NCI-H146 treated with DMSO at 0.1 percent for 48 hours (cell line): Measurements from ENCODE around the gene ARID5B.
"Not testable (repeated sequence)": the region's sequence is repeated elsewhere in the genome, so short reads cannot be mapped to it uniquely, and the experiment has no call there.

Source experiments
- DNase-seq: peaks from one replicate; lab custom pipeline; 2025; ENCODE audit not compliant: unreplicated experiment; lab: John Stamatoyannopoulos, UW

The ARID5B gene

DNA sequence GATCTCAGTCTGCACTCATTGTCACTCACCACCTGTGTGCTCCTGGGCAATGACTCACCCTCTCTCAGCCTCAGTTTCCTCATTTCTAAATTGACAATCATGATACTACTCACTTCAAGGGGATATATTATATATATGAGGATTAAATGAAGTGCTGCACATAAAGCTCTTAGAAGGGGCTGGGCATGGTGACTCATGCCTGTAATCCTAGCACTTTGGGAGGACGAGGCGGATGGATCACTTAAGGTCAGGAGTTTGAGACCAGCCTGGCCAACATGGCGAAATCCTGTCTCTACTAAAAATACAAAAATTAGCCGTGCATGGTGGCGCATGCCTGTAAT lies 127.0 kb downstream of the ARID5B start:
- not testable (repeated sequence) for DNase-seq

DNA sequence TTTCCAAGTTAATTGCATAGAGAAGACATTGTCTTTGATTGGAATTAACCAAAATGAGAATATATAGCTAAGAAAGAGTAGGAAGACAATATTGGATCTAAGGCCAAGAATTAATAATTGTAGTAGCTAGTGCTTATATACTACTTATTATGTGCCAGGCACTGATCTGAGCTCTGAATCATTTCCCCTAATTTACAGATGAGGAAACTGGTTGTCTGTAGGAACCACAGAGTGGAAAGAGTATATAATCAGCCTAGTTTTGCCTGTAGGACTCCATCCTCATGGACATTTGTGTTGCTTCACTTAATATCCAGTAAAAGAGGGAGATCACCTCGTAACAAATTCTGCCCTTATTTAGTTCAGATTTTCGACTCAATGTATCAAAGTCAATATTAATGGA lies 127.9 kb downstream of the ARID5B start:
- no peak for DNase-seq

DNA sequence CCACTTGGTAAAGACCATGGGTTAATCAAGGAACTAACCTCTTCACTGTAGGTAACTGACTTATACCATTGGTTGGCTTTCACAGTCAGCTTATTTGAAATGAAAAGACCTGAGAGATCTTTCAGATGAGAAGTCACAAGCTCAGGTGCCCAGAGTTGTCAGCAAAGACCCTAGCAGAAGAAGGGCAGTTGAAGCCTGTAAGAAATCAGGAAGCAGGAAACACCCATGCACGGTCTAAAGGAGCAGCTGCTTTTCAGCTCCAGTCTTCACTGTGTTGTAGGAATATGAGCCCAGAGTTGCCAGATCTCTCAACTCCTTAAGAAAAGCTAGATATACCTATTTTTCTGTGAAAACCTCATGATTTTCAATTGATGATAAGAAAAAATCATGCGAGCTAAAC lies 130.0 kb downstream of the ARID5B start:
- DNase-seq = no peak

DNA sequence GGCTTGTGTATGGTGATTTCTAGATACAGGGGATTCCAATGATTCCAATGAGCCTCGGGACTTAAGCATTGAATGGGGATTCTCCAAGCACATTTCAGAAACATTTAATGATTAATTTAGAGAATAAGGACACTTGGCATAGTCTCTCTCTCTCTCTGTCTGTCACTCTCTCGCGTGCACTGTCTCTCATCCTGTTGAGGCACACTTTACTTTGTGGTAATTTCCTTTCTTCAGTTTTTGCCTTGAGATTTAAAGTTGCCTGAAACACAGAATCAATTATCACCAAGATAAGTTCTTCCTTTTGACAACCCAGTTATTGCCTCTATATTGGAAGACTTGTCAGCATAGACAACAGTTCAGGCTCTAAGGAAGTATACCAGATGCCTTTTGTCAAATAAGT lies 131.6 kb downstream of the ARID5B start:
- DNase-seq = no peak

DNA sequence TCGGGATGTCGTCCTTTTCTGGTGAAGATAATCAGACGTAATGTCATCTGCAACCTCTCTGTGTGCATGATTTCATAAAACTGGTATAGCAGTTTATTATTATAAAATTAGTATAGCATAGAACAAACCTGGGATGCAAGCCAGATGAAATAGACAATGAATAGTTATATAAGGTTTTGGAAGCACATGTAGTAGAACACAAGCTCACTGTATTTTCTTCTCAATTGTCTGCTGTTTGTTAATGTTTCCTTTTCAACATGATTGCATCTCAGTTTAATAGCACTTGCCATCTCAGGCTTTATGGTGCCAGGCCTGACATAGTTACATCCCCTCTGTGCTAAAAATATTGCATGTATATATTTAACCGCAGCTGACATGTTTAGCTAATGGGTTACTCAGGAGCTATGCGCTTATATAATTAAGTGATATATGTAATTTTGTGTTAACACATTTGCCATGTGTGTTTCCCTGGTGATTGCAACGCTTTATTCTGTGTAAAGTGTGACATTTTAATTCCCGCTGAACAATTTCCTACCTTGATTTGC lies 132.7 kb downstream of the ARID5B start:
- DNase-seq = no peak

DNA sequence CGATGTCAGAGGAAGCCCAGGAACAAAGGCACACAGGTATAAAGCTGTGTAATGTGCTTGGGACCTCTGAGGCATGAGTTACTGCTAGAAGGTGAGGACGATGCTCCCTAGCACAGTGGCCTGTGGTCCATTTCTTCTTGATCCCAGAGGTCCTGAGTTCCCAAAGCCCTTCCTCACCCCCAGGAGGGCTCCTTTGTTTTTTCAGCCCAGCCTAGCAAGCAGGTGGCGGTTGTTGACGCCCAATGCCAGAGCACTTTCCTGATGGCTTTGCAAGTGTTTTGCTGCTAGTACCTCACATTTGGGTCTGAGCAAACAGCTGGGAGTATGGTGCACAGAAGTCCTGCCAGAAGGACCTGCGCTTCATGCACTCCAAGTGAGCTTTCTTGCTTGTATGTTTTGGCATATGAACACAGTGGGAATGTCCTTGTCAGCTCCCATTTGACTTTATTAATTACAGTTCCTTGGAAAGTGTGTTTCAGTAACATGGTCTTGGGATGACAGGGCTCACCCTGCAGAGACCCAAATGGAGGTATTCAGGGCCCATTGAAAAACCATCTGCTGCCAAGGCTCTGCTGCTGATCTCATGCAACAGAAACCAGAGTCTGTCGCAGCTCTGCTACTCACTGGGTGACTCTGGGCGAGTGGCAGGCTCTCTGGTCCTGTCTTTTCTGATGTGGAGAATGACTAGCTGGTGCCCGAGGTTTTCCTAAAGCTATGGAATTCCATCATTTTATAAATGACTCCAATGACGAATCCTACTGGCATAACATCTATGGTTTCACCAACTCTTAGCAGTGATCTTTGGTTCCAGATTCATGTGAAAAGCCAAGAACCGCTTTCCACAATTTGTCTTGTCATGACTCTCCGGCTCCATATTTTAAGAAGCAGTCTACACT lies 134.9 kb downstream of the ARID5B start:
- DNase-seq = peak; percentile 42

DNA sequence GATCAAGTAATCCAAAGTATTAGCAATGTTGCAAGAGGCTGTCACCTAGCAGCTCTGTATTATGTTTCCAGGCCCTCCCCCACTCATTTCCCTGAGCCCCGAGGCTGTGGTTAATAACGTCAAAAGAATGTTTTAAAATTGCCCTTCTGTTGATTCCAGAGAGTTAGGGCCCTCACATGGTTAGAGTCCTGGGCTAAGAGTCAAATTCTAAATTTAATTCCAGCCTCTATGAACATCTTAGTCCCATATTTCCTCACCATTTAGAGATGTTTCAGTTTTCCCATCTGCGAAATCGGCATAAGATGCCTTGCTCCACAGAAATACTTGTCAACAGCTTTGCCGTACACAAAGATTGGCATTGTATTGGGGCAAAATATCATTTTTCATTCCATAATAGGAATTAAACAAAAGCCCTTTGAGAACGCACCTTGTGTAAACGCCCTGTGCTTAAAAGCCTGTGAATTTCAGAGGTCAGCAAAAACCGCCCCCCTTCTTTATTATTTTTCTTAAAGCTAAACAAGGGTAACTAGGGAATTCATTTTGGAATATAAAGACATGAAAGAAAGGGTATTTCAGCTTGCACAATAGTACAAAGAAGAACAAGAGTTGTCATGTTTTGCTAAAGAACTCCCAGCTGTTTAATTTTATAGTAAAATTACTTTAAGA lies 135.8 kb downstream of the ARID5B start:
- peak; percentile 19 for DNase-seq

DNA sequence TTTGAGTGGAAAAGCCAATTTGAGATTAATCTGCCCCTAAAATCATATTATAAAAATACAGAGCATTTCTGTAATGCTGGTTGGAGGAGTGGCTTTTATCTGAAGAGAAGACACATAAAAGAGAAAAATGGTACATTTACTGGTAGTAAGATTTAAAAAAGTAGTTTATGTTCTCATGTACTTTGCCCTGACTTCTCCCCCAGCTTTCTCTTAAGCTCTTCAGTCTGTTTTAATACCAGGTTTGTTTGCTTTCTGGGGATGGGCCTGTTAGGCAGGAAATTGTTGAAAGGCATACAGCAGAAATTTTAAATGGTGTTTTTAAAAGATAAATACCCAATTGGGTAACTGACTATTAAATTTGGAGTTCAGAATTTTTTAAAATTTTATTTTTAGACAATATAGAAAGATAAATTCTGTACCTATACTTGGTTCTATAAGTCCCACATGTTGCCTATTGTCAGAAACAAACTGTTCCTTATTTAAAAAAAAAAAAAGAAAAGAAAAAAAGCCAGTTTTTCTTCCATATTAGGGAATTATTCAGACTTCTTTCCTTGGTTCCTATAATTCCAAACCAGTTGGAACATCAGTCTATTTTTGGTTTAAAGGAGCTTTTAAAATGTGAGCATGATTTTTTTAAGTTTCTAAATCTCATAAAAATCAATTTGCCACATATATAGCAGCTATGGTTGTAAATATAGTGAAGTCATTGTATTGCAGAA lies 136.6 kb downstream of the ARID5B start:
- DNase-seq = peak; percentile 43

DNA sequence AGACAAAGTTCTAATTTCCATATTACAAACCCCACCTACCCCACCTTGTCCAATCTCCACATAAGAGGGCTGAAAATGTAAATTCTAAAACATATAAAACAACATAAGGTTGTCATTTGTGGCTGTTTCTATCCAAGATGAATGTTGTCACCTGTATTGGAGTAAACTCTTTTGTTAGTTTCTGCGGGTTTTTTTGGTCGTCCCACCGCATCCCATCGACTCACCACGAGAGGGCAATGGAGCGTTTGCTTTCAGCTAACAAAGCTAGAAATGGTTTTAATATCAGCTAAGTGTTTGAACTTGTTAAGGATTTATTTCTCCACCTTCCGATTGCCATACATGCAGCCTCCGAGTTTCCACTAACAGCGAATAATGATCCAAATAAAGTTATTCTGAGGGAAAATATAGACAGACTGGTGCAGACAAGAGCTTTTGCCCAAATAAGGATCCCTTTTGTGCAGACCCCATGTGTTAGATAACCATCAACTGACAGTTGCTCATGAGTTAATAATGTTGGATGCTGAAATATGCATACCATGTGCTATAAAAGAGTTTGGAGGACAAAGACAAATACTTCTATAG lies 137.2 kb downstream of the ARID5B start:
- DNase-seq = peak; percentile 63

DNA sequence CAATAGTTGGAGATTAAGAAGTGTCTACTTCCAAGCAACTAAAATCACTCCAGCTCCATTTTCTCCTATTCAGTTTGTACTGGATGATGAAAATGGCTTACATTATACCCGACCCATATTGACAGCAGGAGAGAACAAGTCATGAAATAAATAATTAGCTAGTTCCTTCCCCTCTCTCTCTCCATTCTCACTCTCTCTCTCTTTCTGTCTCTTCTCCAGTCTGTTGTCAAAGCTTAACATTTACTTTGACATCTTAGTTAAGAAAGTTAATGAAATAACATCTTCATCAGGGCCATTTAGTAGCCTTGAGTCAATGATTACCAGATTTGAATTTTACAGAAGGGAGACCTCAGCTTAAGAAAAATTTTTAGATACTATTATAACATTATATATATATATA lies 138.5 kb downstream of the ARID5B start:
- no peak for DNase-seq

DNA sequence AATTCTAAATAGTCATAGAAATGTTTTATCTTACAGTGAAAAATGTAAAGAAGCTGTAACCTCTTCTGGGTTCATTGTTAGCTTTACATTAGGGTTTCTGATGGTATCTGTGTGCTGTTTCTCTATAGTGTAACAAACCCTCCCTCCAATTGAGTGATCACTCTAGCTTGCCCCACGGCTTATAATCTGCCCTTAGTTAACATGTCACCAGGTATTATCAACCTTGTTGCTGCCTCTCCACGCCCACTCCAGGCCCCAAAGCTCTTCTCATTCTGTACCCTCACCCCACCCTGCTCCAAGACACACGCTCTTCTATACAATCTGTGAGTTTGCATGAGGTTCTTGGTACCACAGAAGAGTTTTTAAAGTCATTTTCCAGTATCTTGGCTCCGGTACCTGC lies 139.4 kb downstream of the ARID5B start:
- no peak for DNase-seq

DNA sequence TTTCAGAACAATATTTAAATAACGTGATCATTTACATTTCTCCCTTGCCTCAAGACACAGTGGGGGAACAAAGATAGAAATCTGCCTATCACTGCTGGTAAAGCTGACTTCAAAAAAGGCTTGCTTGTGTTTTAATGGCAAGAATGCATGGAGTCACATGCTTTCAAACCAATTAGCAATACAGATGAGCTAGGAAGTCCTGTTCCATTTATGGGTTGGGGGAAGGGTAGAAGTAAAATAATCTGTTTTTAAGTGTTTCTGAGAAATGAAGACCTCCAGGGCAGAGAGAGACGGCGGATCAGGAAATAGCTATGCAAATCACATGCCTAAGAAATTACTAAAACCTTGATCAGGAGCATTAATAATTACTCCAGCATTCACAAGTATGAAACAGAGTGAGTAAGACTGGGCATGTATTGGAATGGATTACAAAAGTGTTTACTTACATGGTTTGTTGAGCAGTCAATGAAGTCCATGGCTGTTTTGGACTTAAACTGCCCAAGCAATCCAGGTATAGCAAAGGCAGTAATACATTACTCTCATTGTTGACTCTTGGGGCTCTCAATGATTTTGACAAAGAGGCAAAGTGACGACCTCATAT lies 142.0 kb downstream of the ARID5B start:
- DNase-seq = no peak

DNA sequence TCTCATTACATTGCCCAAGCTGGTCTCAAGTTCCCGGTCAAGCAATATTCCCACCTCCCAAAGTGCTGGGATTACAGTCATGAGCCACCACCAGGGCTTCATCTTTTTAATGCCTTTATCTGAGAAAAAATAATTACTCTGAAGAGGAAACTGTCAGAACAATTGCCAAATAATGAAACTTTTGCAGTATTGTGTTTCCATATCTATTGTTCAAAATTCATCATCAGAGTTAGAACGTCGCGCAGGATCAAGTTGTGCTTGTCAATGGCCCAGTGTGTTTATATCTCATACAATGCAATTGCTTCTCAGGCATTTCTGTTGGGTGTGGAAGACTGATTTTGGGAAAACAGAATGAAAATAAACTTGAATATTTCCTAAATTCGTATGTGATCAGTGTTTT lies 143.1 kb downstream of the ARID5B start:
- no peak for DNase-seq

DNA sequence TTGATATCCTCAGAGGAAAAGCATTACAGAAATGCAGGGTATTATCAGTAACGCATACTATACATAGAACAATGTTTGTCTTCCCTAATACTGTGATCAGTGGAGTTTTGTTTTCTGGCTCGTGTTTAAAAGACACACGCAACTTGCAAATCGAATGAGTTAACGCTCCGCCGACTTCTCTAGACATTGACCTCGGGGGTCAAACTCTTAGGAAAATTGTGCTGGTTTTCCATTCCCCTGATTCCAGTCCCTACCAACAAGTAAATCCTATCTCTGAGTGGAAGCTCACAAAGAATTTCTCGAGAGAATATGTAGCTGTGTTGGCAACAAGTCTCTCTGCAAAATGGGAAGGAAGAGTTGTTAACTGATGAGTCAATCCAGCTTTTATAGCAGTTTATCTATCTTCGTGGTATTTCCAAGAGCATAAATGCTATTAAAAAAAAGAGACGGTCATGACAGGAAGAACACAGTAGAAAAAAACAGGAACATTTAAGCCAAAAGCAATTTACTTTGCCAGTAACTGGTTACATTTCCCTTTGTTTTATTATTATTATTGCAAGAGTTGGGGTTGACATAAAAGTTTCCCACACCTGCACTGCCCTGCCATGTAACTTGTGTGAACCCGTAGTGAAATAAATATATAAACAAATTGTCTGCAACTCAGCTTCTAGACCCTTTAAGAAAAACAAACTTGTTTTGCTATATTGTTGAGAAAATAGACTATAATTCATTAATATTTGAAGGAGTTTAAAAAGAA lies 144.4 kb downstream of the ARID5B start:
- DNase-seq = no peak

DNA sequence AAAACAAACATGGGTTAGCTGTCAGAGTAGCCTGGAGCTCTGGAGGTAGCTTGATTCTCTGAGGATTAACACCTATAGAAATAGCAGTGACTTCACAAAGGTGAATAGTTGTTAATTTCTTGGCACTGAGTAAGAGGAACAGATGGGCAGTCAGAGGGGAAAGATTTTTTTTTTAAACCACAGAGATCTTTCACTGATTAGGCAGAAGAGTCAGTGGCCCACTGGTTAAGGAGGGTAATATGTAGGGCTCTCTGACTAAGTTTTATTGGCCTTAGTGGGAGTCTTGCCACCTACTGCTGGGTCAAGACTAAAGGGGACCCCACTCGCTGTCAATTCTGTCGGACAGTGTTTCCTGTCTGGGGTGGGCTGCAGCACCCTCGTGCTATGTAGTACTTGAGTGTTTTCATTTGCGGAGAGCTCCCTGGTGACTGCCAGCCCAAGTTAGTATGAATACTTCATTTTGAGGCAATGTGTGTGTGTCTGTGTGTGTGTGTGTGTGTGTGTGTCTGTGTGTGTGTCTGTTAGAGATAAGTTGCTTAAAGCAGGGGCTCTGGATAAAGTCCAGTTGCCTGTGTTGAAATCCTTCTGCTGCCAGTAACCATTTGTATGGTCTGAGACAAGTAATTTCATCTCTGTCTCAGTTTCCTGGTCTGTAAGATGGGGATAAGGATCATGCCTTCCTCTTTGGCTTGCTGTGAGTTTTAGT lies 145.2 kb downstream of the ARID5B start:
- DNase-seq = no peak

DNA sequence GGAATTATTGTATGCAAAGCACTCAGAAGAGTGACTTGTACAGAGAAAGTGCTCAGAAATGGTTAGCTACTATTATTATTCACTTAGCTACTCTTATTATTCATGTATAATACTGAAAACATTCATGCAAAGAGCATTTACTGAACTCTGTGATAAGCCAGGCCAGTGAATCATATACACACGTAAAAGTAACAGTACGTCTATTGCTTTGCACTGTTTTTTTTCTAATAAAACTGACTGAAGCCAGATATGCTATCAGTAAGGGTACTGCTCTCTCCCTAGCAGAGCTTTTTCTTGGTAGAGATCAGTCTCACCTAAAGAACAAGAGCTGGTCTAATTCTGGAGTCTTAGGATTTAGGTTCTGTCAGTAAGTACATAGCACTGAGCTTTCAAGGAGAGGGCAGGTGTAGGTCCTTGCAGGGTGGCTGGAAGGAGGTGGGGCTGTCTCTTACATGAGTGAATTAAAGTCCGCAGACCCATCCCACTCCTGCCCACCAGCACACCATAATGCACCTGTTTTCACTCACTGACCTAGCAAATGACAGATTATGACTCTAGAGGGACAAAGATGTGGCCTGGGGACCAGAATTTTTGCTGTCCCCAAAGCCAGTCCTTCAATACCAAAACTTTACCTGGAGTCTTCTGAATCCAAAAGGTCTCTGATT lies 145.9 kb downstream of the ARID5B start:
- DNase-seq = no peak

DNA sequence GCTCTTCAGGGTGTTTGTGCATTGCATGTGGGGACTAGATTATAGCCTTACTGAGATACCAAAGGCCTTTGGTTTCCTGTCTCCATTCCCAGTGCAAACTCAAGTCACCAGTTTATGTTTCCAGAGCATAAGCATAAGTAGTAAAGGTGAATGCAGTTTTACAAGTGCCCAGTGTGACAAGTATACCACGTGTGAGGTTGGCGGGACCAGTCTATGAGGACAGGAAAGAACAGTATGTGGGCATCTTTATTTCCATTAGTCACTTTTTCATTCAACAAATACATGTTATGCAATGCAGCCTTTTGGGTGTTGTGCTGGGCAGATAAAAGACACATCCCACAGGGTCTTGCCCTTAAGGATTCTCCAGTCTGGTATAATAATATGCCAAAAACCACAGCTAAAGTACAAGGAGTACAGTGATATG lies 146.5 kb downstream of the ARID5B start:
- no peak for DNase-seq

DNA sequence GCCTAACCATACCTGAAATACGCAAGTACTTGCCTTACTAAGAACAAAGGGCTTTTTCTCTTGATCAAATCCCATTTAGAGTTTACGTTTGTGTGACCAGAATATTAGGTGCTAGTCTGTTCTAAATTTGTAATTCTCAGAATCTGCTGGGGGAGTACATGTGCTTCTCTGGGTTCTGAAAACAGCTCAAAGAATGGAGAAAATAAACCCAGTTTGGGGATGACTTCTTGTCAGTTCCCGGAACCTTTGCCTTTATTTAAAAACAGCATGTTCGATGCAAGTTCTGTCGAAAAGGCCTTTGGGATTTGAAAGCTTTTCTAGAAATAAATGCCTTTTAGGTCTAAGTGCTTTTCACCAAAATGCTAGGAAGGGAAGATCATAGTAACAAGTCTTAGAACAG lies 147.0 kb downstream of the ARID5B start:
- no peak for DNase-seq
